Mesothelial cell of epicardium (in vitro differentiated cells): ENCODE results near the gene BUD31. TPM values are rescaled to one million over a fixed set of nuclear protein-coding genes. Genes with fewer than 3 reads are reported as not detected.
A peak's percentile ranks its signal among the peaks of the same experiment; 100 is the strongest.

Experiments used
- DNase-seq, 2 experiments: peaks; one replicate each; pipeline ENCODE4 v3.0.0; 2021; ENCODE audit warnings: low spot score in 2 of 2; ENCODE audit not compliant: unreplicated experiment in 2 of 2
- H3K27ac Mint-ChIP-seq: 2 replicates; pipeline ENCODE4 v1.8.0; 2021; ENCODE audit warnings: mixed read lengths
- H3K27me3 Mint-ChIP-seq: 2 replicates; pipeline ENCODE4 v1.8.0; 2021; ENCODE audit warnings: low read depth, mixed read lengths
- H3K36me3 Mint-ChIP-seq: 2 replicates; pipeline ENCODE4 v1.8.0; 2021; ENCODE audit warnings: mixed read lengths
- H3K4me1 Mint-ChIP-seq: 2 replicates; pipeline ENCODE4 v1.8.0; 2021; ENCODE audit warnings: mixed read lengths
- H3K4me3 Mint-ChIP-seq: 2 replicates; pipeline ENCODE4 v1.8.0; 2021; ENCODE audit warnings: mild to moderate bottlenecking, moderate library complexity, mixed read lengths
- H3K9me3 Mint-ChIP-seq: 2 replicates; pipeline ENCODE4 v1.8.0; 2021; ENCODE audit warnings: mixed read lengths
- total RNA-seq: library from RNA; stranded (reverse); gene quantifications from 3 replicates; pipeline ENCODE4 v1.2.1, GENCODE V29; 2021
- TF ChIP-seq, protein P1 (sequence below): fragments of 200-600 bp; sonication (generic); IDR thresholded peaks from one replicate; pipeline ENCODE4 v1.5.0; 2021; ENCODE audit warnings: antibody characterized with exemption; ENCODE audit not compliant: unreplicated experiment

BUD31 gene
- total RNA-seq, 1 donor from 2014 or later, result 63.1 TPM

DNA sequence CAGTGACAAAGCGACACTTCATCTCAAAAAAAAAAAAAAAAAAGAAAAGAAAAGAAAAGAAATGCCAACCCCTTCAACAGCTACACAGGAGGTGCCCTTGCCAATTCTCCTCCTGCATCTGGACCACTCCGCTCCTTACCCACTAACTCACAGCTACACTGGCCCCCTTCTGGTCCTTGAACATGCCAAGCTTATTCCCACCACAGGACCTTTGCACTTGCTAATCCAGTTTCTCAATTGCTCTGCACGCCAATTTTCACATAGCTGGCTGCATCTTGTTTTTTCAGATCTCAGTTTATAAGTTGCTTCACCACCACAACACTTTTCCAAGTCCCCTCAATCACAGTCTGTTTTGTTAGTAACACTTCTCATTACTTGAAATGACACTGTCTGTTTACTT, 5.9 kb upstream of the BUD31 start:
- Mint-ChIP-seq H3K9me3 (no peaks in the 10 kb centered on the region), H3K36me3 (peaks cover 29% of the 10 kb centered on the region), H3K27ac (no peak overlapping the region), H3K27me3 (no peaks in the 10 kb centered on the region), H3K4me1 (peaks cover 10% of the 10 kb centered on the region), H3K4me3 (no peak overlapping the region)
- TF ChIP-seq, protein P1, sequence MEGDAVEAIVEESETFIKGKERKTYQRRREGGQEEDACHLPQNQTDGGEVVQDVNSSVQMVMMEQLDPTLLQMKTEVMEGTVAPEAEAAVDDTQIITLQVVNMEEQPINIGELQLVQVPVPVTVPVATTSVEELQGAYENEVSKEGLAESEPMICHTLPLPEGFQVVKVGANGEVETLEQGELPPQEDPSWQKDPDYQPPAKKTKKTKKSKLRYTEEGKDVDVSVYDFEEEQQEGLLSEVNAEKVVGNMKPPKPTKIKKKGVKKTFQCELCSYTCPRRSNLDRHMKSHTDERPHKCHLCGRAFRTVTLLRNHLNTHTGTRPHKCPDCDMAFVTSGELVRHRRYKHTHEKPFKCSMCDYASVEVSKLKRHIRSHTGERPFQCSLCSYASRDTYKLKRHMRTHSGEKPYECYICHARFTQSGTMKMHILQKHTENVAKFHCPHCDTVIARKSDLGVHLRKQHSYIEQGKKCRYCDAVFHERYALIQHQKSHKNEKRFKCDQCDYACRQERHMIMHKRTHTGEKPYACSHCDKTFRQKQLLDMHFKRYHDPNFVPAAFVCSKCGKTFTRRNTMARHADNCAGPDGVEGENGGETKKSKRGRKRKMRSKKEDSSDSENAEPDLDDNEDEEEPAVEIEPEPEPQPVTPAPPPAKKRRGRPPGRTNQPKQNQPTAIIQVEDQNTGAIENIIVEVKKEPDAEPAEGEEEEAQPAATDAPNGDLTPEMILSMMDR, result no peak
- DNase-seq, result no peak

DNA sequence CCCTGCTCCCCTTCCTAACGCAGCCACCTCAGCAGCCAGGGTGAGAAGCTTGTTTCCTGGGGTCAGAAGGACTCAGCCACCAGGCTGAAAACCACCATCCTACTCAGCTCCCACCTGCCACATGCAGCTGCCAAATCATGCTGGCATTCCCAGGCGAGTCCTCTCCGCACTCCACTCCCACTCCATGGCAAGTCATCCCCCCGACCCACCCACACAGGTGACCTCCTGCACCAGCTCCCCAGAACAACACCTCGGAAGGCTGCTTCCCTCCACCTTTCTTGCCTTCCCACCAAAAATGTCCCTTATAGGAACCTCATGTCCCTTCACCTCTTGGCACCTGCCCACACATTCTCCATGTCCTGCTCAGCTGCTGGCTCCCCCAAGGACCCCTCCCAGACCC, 5.0 kb upstream of the BUD31 start:
- Mint-ChIP-seq H3K9me3 (no peaks in the 10 kb centered on the region), H3K4me1 (peaks cover 10% of the 10 kb centered on the region), H3K27ac (no peak overlapping the region), H3K4me3 (no peak overlapping the region), H3K36me3 (peaks cover 25% of the 10 kb centered on the region), H3K27me3 (no peaks in the 10 kb centered on the region)
- no peak for DNase-seq
- TF ChIP-seq, protein P1, result no peak

DNA sequence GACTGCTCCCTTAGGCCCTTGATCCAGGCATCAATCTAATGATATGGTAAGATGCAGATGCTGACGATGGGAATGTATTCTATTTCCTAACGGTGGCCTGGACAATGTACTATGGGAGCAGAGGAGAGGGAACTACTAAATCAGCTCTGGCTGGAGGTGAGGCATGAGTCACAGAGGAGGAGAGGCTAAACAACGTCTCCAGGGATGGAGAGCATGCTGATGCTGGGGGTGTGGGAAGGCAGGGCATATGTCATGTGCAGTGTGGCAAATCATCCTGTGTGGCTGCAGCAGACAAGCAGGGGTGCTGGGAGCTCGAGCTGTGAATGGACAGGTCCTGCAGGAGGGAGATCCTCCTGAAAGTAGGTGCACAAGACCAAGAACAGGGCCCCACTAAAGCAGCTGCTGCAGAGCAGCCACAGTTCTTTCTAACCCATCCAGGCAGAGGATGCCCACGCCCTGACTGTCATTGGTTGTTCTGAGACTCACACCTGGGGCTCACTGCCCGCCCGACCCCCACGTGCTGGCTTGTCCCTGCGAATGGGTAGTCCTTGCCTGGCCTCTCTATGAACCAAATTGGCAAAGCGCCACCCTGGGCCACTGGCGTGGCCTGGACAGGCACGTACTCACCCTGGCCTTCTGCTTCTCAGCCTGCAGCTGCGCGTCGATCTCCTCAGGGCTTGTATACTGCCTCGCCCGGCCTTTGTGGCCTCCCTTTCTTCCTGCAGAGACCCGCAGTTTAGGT, 4.4 kb upstream of the BUD31 start:
- TF ChIP-seq, protein P1, result no peak
- no peaks in the 10 kb centered on the region for H3K27me3 Mint-ChIP-seq
- no peaks in the 10 kb centered on the region for H3K9me3 Mint-ChIP-seq
- no peak overlapping the region for H3K4me3 Mint-ChIP-seq
- DNase-seq, result no peak
- peaks cover 11% of the 10 kb centered on the region for H3K4me1 Mint-ChIP-seq
- peaks cover 25% of the 10 kb centered on the region for H3K36me3 Mint-ChIP-seq
- no peak overlapping the region for H3K27ac Mint-ChIP-seq

DNA sequence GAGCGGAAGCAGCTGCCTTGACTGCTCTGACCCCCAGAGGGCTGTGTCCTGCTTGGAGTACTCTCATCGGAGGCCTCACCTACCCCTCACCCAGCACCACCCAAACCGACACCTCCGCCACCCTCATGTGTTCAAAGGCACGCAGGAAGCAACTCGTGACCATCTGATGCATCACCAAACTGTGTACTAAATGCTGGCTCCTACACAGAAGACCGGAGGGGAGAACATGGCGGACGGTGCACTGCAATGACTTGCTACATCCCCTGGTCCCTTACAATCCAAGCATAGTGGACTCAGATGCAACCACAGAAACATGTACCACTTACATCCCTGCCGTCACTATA, 3.8 kb upstream of the BUD31 start:
- H3K9me3 Mint-ChIP-seq, result no peaks in the 10 kb centered on the region
- TF ChIP-seq, protein P1, result no peak
- H3K36me3 Mint-ChIP-seq, result peaks cover 25% of the 10 kb centered on the region
- DNase-seq, result no peak
- no peak overlapping the region for H3K4me3 Mint-ChIP-seq
- no peaks in the 10 kb centered on the region for H3K27me3 Mint-ChIP-seq
- no peak overlapping the region for H3K27ac Mint-ChIP-seq
- peaks cover 16% of the 10 kb centered on the region for H3K4me1 Mint-ChIP-seq

DNA sequence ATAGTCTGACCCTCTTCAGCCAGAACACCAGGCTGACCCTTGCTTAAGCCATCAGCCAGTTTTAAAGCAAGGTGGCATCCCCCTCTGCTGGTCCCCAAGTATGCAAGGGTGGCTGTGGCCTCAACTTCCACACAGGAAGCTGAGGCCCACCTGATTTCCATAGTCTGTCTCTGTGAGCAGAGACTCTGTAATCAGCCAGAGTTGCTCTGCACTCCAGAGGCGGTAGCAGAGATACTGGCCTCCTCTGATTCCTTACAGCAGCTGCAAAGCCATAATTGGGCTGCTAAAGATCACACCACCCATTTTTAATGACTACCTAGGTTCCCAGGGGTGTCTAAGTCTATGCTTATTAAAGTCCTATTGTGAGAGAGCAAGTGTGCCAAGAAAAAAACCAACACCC, 2.2 kb upstream of the BUD31 start:
- peaks cover 18% of the 10 kb centered on the region for H3K36me3 Mint-ChIP-seq
- H3K27me3 Mint-ChIP-seq, result no peaks in the 10 kb centered on the region
- peaks cover 22% of the 10 kb centered on the region for H3K4me1 Mint-ChIP-seq
- peak overlapping the region; percentile 25 for H3K27ac Mint-ChIP-seq
- TF ChIP-seq, protein P1, result no peak
- no peak for DNase-seq
- H3K9me3 Mint-ChIP-seq, result no peaks in the 10 kb centered on the region
- peak overlapping the region; percentile 95 for H3K4me3 Mint-ChIP-seq
